NCI-H2196 (cell line): ENCODE measurements around the gene FBXO9.

Source experiments
- DNase-seq: peaks from one replicate; lab custom pipeline; 2025; ENCODE audit not compliant: unreplicated experiment; lab: John Stamatoyannopoulos, UW

The FBXO9 gene

GRCh38 chr6:53130569-53131290, 65.5 kb downstream of the FBXO9 start:
- DNase-seq, result no peak

- no peak for DNase-seq
These were observed 68.8 kb downstream of the FBXO9 start for GRCh38 chr6:53133961-53134360.

- DNase-seq, result no peak
These were observed 69.5 kb downstream of the FBXO9 start for GRCh38 chr6:53134601-53135235.

- DNase-seq, result no peak
These were observed 70.9 kb downstream of the FBXO9 start for GRCh38 chr6:53136000-53136609.

GRCh38 chr6:53139841-53140413, 74.7 kb downstream of the FBXO9 start:
- no peak for DNase-seq

- no peak for DNase-seq
These were observed 77.6 kb downstream of the FBXO9 start for GRCh38 chr6:53142810-53143209.

GRCh38 chr6:53143710-53144109, 78.5 kb downstream of the FBXO9 start:
- no peak for DNase-seq

- no peak for DNase-seq
These were observed 79.6 kb downstream of the FBXO9 start for GRCh38 chr6:53144802-53145201.

GRCh38 chr6:53148684-53149083, 83.5 kb downstream of the FBXO9 start, which contains the start of gene GCM1:
Gene GCM1 (minus strand): TSS chr6:53148841. CDS start chr6:53145632, 3,209 bp downstream.
- peak; percentile 3 for DNase-seq
